SK-N-SH treated with all-trans-retinoic acid at 6 μM for 48 hours (cell line): Measurements from ENCODE around the gene SCNN1B.

ENCODE experiments used
- ATAC-seq: fragments of 200-7000 bp; cut with Tn5 transposase; 3 replicates; pipeline ENCODE4 v1.9.1; 2020; ENCODE audit warnings: mild to moderate bottlenecking, moderate library complexity
- BACH2 ChIP-seq: fragments of 250-450 bp; sonication (Bioruptor Pico); IDR thresholded peaks from 2 replicates; pipeline ENCODE4 v1.9.0; 2021; ENCODE audit warnings: mild to moderate bottlenecking, borderline replicate concordance
- CSDC2 ChIP-seq: fragments of 250-450 bp; sonication (Bioruptor Pico); IDR thresholded peaks from 2 replicates; pipeline ENCODE4 v1.5.0; 2020; ENCODE audit warnings: mild to moderate bottlenecking, moderate library complexity
- ESRRG ChIP-seq: fragments of 250-450 bp; sonication (Bioruptor Pico); IDR thresholded peaks from 2 replicates; pipeline ENCODE4 v1.6.1; 2021; ENCODE audit warnings: mild to moderate bottlenecking
- GLIS3 ChIP-seq: fragments of 250-450 bp; sonication (Bioruptor Pico); IDR thresholded peaks from 2 replicates; pipeline ENCODE4 v1.5.0; 2020; ENCODE audit warnings: mild to moderate bottlenecking, moderate library complexity
- ISL1 ChIP-seq: fragments of 250-450 bp; sonication (Bioruptor Pico); IDR thresholded peaks from 2 replicates; pipeline ENCODE4 v2.1.2; 2022; ENCODE audit warnings: mild to moderate bottlenecking, moderate library complexity
- OSR1 ChIP-seq: fragments of 250-450 bp; sonication (Bioruptor Pico); IDR thresholded peaks from 2 replicates; pipeline ENCODE4 v1.8.0; 2022; ENCODE audit warnings: moderate library complexity, mild to moderate bottlenecking, inconsistent platforms
- PPARA ChIP-seq: fragments of 250-450 bp; sonication (Bioruptor Pico); IDR thresholded peaks from 2 replicates; pipeline ENCODE4 v1.5.0; 2020; ENCODE audit warnings: mild to moderate bottlenecking, borderline replicate concordance
- RARB ChIP-seq: fragments of 250-450 bp; sonication (Bioruptor Pico); IDR thresholded peaks from 2 replicates; pipeline ENCODE4 v1.8.0; 2021; ENCODE audit warnings: mild to moderate bottlenecking, moderate library complexity
- SNAI2 ChIP-seq: fragments of 250-450 bp; sonication (Bioruptor Pico); IDR thresholded peaks from 2 replicates; pipeline ENCODE4 v1.5.0; 2020; ENCODE audit warnings: mild to moderate bottlenecking, moderate library complexity
- TCF4 ChIP-seq: fragments of 250-450 bp; sonication (Bioruptor Pico); IDR thresholded peaks from 2 replicates; pipeline ENCODE4 v1.8.0; 2021; ENCODE audit warnings: mild to moderate bottlenecking, moderate library complexity, borderline replicate concordance
- TOX ChIP-seq: fragments of 250-450 bp; sonication (Bioruptor Pico); IDR thresholded peaks from 2 replicates; pipeline ENCODE4 v1.8.0; 2021; ENCODE audit warnings: mild to moderate bottlenecking, moderate library complexity, borderline replicate concordance
- ZC3H10 ChIP-seq: fragments of 250-450 bp; sonication (Bioruptor Pico); IDR thresholded peaks from 2 replicates; pipeline ENCODE4 v1.5.1; 2021; ENCODE audit warnings: mild to moderate bottlenecking, moderate library complexity
- ZFP30 ChIP-seq: fragments of 450-650 bp; formaldehyde crosslinking; IDR thresholded peaks from 2 replicates; pipeline ENCODE4 v1.5.0; 2022; ENCODE audit warnings: mild to moderate bottlenecking, moderate library complexity
- ZNF565 ChIP-seq: fragments of 450-650 bp; formaldehyde crosslinking; conservative IDR thresholded peaks from 2 replicates; pipeline ENCODE4 v1.5.0; 2020; ENCODE audit warnings: low read depth, mild to moderate bottlenecking, moderate library complexity
- ZNF70 ChIP-seq: fragments of 450-650 bp; formaldehyde crosslinking; IDR thresholded peaks from 2 replicates; pipeline ENCODE4 v1.5.0; 2020; ENCODE audit warnings: mild to moderate bottlenecking, moderate library complexity
- ZNF8 ChIP-seq: fragments of 450-650 bp; formaldehyde crosslinking; IDR thresholded peaks from 2 replicates; pipeline ENCODE4 v1.5.0; 2020; ENCODE audit warnings: mild to moderate bottlenecking, moderate library complexity
- TF ChIP-seq, protein P1 (sequence below): fragments of 250-450 bp; sonication (Bioruptor Pico); IDR thresholded peaks from 2 replicates; pipeline ENCODE4 v1.8.0; 2020; ENCODE audit warnings: mild to moderate bottlenecking, moderate library complexity, borderline replicate concordance
- TF ChIP-seq, protein P2 (sequence below): fragments of 250-450 bp; sonication (Bioruptor Pico); IDR thresholded peaks from 2 replicates; pipeline ENCODE4 v1.8.0; 2021; ENCODE audit warnings: low read depth, mild to moderate bottlenecking, moderate library complexity, borderline replicate concordance
- TF ChIP-seq, protein P3 (sequence below): fragments of 250-450 bp; sonication (Bioruptor Pico); IDR thresholded peaks from 2 replicates; pipeline ENCODE4 v1.5.1; 2021; ENCODE audit warnings: mild to moderate bottlenecking, moderate library complexity
- TF ChIP-seq, protein P4 (sequence below): fragments of 250-450 bp; sonication (Bioruptor Pico); IDR thresholded peaks from 2 replicates; pipeline ENCODE4 v1.5.1; 2020; ENCODE audit warnings: low read depth, mild to moderate bottlenecking, moderate library complexity

The SCNN1B gene

DNA sequence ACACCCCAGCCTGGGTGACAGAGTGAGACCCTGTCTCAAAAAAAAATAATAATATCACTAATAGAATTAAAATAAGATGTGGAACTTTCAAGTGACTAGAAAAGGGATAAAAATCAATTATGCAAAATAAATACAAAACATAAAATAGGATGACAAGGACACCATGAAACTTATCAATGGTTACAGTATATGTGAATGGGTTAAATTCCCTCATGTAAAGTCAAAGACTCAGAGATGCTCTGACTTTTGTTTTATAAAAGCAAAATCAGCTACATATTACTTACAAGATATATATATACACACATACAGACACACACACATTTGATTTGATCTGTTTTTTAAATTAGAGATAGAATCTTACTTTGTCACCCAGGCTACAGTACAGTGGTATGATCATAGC, 33.5 kb upstream of the SCNN1B start:
- TF ChIP-seq SNAI2 (CRISPR knock-in tag) (no peak), ZNF8 (CRISPR knock-in tag) (no peak), TCF4 (no peak), ZFP30 (no peak), ZC3H10 (CRISPR knock-in tag) (no peak), ISL1 (CRISPR knock-in tag) (no peak), CSDC2 (CRISPR knock-in tag) (no peak), ZNF565 (no peak), ESRRG (CRISPR knock-in tag) (no peak), PPARA (CRISPR knock-in tag) (no peak), ZNF70 (CRISPR knock-in tag) (no peak), RARB (CRISPR knock-in tag) (no peak)
- TF ChIP-seq, protein P1, sequence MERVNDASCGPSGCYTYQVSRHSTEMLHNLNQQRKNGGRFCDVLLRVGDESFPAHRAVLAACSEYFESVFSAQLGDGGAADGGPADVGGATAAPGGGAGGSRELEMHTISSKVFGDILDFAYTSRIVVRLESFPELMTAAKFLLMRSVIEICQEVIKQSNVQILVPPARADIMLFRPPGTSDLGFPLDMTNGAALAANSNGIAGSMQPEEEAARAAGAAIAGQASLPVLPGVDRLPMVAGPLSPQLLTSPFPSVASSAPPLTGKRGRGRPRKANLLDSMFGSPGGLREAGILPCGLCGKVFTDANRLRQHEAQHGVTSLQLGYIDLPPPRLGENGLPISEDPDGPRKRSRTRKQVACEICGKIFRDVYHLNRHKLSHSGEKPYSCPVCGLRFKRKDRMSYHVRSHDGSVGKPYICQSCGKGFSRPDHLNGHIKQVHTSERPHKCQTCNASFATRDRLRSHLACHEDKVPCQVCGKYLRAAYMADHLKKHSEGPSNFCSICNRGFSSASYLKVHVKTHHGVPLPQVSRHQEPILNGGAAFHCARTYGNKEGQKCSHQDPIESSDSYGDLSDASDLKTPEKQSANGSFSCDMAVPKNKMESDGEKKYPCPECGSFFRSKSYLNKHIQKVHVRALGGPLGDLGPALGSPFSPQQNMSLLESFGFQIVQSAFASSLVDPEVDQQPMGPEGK (CRISPR knock-in tag), result no peak
- TF ChIP-seq, protein P2, sequence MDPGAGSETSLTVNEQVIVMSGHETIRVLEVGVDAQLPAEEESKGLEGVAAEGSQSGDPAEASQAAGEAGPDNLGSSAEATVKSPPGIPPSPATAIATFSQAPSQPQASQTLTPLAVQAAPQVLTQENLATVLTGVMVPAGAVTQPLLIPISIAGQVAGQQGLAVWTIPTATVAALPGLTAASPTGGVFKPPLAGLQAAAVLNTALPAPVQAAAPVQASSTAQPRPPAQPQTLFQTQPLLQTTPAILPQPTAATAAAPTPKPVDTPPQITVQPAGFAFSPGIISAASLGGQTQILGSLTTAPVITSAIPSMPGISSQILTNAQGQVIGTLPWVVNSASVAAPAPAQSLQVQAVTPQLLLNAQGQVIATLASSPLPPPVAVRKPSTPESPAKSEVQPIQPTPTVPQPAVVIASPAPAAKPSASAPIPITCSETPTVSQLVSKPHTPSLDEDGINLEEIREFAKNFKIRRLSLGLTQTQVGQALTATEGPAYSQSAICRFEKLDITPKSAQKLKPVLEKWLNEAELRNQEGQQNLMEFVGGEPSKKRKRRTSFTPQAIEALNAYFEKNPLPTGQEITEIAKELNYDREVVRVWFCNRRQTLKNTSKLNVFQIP (CRISPR knock-in tag), result no peak
- TF ChIP-seq, protein P3, sequence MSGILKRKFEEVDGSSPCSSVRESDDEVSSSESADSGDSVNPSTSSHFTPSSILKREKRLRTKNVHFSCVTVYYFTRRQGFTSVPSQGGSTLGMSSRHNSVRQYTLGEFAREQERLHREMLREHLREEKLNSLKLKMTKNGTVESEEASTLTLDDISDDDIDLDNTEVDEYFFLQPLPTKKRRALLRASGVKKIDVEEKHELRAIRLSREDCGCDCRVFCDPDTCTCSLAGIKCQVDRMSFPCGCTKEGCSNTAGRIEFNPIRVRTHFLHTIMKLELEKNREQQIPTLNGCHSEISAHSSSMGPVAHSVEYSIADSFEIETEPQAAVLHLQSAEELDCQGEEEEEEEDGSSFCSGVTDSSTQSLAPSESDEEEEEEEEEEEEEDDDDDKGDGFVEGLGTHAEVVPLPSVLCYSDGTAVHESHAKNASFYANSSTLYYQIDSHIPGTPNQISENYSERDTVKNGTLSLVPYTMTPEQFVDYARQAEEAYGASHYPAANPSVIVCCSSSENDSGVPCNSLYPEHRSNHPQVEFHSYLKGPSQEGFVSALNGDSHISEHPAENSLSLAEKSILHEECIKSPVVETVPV, result no peak
- TF ChIP-seq, protein P4, sequence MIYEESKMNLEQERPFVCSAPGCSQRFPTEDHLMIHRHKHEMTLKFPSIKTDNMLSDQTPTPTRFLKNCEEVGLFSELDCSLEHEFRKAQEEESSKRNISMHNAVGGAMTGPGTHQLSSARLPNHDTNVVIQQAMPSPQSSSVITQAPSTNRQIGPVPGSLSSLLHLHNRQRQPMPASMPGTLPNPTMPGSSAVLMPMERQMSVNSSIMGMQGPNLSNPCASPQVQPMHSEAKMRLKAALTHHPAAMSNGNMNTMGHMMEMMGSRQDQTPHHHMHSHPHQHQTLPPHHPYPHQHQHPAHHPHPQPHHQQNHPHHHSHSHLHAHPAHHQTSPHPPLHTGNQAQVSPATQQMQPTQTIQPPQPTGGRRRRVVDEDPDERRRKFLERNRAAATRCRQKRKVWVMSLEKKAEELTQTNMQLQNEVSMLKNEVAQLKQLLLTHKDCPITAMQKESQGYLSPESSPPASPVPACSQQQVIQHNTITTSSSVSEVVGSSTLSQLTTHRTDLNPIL (CRISPR knock-in tag), result no peak
- ATAC-seq, result no peak

DNA sequence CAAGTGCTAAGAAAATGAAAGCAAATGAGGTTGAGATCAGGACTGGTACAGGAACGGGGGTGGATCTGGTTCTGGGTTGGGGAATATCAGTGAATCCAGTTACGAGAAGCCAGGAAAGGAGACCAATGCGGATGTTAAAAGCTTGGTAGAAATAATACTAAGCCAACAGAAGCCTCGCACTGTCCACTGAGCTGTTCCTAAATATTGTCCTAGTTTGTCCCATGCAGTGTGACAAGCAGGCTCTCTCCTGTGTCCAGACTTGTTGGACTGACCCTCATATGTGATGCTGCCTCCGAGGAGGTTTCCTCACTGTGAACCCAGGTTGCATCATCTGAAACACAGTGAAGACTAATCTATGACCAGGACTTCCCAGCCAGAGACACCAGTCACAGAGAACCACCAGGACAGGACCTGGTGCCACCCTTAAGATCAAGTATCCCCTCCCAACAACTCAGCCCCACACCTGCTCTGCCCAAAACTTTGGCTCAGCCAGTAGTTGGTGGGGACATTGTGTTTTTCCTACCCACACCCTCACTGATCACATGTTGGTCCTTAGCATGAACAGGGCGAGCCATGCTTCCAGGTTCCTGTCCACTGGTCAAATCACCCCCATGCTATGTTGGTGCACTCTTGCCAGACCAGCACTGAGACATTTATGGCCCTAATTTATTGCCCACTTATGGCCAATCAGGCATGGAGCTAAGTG, 32.7 kb upstream of the SCNN1B start:
- no peak for ATAC-seq
- TF ChIP-seq ZNF565 (no peak), BACH2 (no peak), TOX (CRISPR knock-in tag) (no peak), CSDC2 (CRISPR knock-in tag) (no peak), ZFP30 (no peak), ISL1 (CRISPR knock-in tag) (no peak), OSR1 (no peak), SNAI2 (CRISPR knock-in tag) (no peak)
- TF ChIP-seq, protein P3, result no peak

DNA sequence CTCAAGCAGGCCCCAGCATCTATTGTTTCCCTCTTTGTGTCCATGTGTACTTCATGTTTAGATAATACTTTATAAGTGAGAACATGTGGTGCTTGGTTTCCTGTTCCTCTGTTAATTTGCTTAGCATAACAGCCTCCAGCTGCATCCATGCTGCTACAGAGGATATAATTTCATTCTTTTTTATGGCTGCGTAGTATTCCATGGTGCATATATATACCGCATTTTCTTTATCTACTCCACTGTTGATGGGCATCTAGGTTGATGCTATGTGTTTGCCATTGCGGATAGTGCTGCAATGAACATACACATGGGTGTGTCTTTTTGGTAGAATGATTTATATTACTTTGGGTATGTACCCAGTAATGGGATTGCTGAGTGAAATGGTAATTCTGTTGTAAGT, 31.4 kb upstream of the SCNN1B start:
- no peak for TF ChIP-seq ZNF70 (CRISPR knock-in tag)
- TF ChIP-seq GLIS3 (CRISPR knock-in tag), result no peak
- TF ChIP-seq, protein P1 (CRISPR knock-in tag), result no peak
- TF ChIP-seq ZNF8 (CRISPR knock-in tag), result peak; percentile 76
- TF ChIP-seq, protein P4 (CRISPR knock-in tag), result no peak

More for the DNA sequence above, 31.4 kb upstream of the SCNN1B start:
- ATAC-seq, result no peak
